Forelimb muscle (tissue), 1 donor: ENCODE data around the gene SGSM2. TPM values are rescaled to one million over a fixed set of nuclear protein-coding genes. Genes with fewer than 3 reads are reported as not detected.
A peak's percentile ranks its signal among the peaks of the same experiment; 100 is the strongest.

ENCODE experiments used
- DNase-seq: peaks from one replicate; pipeline ENCODE4 v3.0.0-alpha.2; 2013; ENCODE audit warnings: low read depth
- polyA plus RNA-seq: library from polyadenylated mRNA; unstranded; fragments of 120-200 nt; gene quantifications from one replicate; pipeline ENCODE4 v1.2.1, GENCODE V29; 2013; ENCODE audit not compliant: insufficient read length

The SGSM2 gene
- polyA plus RNA-seq, 1 donor = 42.4 TPM

DNA sequence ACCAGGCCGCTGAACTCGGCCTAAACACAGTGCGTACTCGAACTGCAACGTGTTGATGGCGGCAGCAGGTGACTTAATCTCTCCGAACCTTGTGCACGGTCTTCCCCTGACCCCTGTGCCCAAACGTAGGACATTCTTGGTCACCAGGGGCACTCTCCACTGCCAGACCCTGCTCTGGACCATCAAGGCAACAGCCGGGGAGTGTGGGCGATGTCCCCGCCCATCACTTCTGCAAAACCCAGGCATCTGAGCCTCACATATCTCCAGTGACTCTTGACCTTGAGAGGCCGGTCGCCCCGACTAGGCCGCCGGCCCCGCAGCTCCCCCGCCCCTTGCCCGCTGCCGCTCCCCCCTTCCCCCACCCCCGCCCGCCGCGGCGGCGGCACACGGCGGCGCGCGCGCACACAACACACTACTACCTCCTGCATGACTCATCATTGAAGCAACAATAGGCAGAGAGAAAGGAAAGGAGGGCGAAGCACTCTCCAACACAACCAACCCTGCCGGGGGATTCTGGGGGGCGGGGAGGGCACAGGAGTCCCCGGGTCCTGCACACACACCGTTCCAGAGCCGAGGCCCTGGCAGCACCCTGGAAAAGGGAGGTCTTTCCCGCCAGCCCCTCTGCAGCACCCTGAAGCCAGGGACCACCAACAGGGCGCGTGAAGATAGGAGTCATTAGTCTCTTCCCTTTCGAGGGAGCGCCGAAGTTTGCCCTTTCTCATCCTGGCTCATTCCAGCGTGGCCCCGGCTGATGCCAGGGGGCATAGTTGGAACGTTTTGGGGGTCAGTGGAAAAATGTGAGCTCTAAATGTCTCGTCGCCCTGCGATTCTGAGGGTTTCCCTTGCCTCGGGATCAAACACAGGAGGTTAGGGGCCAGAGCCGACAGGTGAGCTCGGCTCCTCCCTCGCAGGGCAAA is 61.6 kb downstream of the SGSM2 start:
- DNase-seq = no peak

DNA sequence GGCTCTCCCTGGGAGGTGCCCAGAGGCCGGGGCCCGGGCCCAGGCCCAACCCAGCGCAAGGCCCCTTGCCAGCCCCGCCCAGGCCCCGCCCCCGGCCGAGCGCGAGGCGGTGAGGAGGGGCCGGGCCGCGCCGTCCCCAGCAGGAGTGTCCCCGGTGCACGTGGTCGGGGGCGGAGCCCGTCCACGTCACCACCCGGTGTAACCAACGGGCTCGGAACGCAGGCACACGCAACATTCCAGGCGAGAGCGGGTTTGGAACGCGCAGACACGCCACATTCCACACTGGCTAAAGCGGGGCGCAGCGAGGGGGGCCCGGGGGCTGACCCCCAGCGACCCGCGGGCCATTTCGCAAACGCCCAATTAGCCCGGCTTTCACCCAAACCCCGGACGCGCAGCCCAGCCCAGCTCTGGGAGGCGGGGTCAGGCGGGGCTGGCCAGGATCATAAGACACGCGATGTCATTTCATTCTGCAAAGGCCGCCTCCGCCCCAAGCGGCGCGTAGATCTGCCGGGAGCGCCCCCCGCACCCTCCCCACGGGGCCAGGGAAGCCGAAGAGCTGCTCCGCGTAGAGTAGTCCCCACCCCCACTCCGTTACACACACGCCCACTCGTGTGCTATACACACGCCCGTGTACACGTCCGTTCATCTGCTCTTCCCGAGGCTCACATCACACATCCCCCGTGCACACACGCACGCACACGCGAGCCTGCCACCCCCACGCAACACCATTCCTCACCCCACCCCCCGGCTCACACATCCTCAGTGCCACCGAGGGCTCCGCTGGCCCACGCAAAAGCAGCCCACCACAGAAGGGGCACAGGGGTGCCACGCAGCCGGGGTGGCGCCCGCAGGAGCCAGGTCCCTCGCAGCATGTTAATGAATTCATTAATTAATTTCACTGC is 62.5 kb downstream of the SGSM2 start:
- peak; percentile 90 for DNase-seq

DNA sequence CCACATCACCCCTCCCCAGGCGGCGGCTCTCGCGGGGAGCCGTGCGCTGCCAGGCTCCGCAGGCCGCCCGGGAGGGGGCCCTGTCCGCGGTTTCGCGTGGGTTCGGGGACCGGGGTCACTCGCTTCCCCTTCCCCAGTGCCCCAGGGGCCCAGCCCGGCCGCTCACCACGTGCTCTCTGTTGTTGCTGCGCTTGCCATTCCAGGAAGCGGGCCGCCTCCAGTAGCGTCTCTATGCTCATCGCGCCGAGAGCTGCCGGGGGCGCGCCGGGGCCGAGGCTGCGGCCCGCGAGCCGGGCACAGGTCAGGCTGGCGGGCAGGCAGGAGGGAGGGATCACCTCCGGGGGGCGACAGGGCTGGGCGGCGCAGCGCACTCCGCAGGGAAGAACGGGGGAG is 63.2 kb downstream of the SGSM2 start:
- DNase-seq = no peak

DNA sequence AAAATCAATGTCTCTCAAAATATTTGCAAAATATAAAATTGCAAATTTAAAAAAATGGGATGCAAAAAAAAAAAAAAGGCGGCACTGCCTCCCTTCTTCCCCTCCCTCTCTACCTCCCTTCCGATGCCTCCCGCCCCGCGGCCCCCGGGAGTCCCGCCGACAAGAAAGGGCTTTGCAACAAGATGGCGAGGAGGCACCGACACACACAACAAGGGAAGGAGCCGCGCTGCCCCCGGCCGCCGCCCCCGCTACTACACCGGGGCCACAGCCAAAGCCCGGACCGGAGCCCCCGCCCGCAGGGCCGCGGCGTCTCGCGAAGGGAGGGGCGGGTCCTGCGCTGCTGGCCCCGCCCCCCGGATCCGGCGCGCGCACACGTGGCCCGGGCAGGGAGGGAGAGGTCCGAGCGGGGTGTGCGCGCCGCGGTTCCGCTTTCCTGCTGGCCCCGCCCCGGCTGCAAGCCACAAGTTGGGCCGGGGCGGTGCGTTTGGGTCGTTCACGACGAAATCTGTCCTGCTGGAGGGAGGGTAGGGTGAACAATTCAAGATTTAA is 63.6 kb downstream of the SGSM2 start, which contains the start of gene MNT:
TSS of gene MNT (minus strand) at position 184 of the 549 bp plus-strand sequence. CDS start 348 bp downstream, outside the sequence.
- DNase-seq = peak; percentile 84

DNA sequence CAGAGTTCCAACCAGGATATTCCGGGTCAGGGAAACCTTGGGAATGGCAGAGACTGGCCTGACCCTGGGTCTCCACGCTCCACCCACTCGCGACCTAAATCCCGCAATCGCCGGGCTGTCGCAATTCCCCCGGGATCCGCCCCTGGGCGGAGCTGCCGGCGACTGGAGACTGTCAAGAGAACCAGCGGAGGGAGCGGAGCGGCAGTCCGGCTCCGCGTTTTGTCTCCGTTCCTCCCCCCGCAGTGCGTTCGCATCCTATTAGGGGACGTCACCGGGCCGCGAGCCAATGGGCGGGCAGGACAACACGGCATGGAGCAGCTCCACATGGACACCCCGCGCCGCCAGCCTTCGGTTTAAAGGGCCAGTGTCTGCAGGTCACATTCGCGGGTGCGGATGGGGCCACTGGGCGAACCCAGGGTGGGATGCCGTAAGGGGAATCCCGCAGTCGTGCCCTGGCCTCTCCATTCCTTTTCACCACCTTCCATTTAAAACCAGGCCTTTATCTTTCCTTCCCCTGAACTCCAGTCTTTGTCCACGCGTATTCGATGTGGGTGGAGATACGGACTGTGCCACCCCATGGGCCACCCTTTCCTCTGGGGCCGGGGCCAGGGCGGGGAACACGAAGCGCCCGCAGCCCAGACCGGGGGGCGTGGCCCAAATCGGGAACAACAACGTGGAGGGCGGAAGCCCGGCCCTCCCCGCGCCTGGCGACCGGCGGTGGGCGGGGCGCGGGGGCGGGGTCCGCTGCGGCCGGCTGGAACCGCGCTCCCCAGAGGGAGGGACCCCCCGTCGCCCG is 64.3 kb downstream of the SGSM2 start:
- DNase-seq = peak; percentile 96

DNA sequence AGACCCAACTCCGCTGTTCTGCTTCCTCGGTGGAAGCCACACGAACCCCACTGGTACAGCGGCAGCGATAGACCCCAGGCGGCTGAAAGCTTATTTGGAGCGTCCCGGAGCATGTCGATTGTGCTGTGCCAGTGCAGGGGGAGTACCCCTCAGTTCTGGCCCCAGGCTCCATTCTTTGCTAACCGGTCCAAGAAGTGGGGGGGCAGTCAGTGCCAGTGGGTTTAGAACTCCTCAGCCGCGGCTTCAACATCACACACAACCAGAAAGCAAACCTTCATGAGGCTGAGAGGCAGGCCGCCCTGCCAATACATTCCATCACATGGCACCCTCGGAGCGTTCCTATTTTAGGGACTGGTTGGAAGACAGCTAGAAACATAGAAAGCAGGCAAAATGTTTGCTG is 65.2 kb downstream of the SGSM2 start:
- no peak for DNase-seq

DNA sequence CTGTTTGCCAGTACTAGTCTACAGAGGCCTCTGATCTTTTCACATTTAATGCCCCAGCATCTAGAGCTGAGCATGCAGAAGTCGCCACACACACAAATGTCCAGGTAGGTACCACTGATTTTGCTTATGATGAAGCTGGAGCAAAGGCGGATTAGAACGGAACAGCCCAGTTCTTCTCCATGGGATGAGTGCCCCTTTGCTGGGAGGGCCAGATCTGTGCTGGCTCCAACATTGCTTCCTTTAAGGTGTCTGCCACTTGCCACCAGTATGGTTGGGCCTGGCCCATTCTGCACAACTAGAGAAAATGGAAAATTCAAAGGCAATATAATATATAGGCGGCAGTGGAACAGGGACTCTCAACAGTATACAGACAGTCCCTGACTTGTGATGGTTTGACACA is 65.7 kb downstream of the SGSM2 start:
- no peak for DNase-seq

DNA sequence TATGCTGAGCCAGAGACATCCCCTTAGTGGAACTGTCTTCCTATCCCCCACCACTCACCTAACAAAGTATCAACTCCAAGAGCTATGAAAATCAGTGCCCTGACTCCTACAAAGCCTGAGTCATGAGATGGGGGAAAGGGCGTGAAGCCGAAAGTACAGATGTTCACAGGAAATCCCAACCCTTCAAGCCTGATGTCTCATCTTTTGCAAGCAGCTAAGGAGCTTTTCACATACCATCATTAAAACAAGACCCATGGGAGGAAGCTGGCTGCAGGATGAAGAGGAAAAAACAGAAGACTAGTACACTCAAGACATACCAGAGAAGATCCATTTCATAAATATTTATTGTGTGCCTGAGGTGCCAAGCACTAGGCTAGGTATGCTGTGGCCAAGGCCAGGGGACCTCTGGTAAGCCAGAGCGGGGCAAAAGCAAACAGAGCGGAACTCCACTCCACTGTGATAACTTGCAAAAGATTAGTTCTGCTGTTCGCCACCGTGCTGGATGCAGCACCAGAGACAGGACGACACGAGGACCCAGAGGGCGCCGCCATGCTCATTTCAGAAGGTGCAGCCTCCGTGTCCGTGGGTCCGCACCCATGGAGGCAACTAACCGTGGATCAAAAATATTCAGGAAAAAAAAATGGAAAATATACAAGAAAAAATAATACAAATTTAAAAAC is 68.1 kb downstream of the SGSM2 start:
- DNase-seq = no peak

DNA sequence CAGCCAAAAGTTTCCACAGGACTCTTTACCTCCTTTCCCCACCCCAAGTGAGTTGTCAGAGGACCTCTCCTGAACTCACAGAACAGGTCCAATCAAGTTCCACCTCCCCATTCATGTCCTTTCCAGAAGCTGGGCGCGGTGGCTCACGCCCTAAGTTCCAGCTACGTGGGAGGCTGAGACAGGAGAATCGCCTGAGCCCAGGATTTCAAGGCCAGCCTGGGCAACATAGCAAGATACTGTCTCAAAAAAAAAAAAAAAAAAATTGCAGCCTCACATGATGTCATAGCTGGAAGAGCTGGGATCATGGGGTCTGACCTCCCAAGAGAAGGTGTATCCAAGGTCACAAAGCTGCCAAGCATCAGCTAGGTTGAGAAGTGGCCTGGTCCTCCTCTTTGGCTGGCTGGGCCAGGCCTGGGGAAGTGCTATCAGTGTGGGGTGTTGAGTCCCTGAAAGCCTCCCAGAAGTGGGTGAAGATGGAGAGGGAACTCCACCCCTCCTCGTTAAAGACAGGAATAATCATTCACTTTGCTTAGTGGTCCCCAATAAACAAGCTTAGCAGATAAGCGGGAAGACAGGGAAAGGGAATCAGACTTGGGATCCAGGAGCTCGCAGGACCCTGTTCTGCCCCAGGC is 69.1 kb downstream of the SGSM2 start:
- DNase-seq = no peak

DNA sequence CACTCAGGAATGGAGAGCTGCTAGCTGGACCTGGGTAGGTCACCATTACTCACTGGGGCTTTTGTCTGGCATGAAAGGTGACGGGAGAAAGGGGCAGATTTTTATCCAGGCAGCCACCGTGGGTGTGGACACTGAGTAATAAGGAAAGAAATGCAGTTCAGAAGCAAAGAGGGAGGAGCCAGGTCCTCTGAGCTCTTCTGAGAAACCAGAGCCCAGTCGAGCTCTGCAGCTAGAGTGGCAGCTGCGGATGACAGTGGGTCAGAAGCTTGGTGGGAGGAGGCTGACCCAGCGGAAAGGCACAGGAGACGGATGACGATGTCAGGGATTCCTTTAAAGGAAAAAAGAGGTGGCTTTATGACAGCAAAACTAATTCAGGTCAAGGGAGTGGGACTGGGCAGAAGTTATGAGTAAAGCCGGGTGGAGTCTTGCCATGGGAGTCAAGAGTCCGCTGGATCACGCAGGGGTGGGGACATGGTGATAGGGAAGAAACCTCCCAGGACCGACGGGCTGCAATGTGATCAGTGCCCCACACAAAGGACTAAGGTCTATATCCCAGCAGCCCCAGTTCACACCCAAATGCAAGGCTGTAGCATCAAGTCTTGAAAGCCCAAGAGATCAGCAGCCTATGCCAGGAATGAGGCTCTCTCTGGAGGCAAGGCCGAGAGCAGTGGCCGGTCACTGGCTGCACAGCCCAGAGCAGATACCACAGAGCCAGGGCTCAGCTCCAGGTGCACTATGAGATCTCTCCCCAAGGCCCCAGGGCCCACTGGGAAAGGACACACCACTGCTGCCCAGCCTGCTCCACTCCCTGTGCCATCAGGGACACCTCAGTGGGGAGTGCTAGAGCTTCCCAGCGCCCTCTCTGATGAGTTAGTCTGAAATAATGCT is 69.8 kb downstream of the SGSM2 start:
- no peak for DNase-seq

DNA sequence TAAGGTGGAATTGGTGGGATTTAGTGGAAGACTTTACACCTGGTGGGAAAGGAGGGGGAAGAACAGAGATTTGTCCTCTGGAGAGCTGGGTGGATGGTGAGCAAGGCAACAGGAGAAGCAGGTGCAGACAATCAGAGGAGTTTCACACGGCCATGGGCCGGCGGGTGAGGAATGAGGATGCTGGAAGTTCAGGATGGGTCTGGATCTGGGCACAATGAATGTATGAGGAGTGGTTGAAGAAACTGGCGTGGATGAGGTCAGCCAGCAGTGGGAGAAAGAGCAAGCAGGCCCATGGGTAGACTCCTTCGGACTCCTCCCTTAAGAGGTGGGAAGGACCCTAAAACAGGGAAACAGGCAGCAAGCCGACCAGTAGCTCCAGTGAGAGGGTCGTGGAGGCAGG is 73.7 kb downstream of the SGSM2 start:
- no peak for DNase-seq

DNA sequence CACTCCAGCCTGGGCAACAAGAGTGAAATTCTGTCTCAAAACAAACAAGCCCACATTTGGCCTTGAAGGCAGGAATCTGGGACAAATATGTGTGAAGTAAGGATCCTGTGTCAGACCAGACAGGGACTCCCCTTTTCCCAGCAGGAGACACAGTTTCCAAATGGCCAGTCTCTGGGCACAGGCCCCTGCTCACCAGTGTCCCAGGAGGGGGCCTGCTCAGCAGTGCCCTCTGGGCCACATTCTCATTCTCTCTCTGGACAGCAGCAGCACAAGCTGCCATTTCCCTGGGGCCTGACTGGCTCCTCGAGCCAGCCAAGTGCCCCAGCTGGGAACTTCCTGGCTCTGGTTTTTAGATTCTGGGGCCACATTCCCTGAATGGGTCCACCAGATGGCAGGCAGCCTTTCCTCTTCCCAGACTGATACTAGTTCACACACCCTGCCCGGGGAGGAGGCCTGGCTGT is 75.3 kb downstream of the SGSM2 start:
- DNase-seq = no peak

DNA sequence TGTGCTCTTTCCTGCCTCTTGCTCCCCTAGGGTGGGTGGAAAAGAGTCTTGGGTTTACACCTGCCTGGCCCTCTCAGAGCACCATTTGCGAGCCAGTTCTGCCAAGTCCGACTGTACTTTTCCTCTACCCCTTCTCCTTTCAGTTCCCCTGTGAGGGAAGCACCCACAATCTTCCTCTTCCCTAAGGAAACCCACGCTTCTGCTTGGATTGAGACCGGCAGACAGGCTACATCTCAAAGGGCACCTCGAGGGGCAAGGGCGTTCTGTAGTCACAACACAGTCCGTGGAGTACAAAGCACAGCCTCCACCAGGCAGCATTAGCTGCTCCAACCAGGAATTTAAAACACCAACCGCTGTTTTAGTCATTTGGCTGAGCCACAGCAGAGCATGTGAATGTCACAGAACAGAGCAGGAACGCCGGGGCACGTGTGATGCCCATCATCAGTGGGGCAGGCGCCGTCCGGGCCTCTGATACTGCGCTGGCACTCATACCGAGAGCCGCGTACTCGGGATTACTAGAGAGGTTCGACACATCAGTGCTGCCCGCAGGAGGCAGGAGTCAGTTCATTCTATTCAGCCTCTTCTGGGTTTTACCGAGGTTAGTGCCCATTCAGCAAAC is 77.3 kb downstream of the SGSM2 start:
- no peak for DNase-seq

DNA sequence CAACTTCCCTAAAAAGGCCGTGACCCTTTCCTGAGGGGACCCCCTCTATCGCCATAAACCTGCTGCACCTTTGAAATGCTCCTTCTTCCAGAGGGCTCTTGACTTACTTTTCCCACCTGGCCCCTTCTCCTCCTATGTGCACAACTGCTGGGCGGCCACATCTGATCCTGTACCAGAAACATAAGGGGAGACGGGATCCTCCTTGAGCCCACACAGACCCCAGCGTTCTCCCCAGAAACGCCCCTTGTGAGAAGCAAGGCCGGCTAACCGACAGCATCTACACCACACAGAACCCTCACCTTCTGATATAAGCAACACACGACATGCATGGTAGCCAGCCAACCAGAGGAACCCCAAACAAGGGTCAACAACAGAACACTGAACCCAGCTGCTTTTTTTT is 77.8 kb downstream of the SGSM2 start:
- no peak for DNase-seq

DNA sequence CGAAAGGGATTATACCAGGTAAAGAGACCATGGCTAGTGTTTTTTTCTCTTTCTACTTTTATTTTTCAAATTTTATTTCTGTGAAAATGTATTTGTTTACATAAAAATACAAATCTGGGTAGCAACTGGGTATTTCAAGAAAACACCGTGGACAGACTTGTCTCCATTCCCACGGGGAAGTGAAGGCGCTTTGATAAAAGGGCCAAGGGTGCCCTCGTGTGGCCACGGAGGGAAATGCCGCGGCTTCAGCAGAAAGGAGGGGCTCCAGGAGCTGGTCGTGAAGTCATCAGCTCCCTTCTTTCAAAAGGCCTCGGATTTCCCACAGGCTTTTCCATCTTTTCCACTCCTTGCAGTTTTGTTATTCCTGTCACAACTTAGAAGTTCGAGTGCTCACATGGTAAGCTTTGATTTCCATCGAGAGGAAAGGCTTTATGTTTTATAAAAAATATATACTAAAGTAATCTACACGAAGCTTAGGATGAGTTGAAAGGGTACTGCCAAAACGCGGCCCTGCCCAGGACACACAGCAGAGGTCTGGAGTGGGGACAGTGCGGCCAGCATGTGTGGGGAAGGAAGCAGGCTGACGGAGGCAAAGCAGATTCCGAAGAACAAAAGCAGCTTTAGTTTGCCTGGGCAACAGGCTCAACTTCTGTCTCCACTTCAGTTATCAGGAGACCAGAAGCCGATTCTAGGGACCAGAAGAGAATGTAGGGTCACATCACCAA is 78.9 kb downstream of the SGSM2 start:
- DNase-seq = peak; percentile 64

DNA sequence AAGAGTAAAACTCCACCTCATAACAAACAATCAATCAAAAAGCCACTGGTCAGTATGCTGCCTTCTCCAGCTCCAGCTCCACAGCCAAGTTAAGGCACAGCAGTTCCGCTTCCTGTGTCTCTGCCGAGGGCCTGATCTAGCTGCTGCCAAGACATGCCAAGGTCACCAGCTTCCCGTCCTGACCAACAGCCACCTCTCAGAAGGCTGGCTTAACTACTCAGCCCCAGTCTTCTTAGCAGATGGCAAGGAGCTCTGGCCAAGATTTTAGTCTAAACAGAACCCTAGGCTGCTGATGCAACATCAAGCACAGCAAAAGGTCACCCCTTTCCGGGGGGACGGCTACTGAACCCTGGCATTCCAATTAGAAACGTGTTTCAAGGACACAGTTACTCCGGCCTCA is 81.3 kb downstream of the SGSM2 start:
- no peak for DNase-seq

DNA sequence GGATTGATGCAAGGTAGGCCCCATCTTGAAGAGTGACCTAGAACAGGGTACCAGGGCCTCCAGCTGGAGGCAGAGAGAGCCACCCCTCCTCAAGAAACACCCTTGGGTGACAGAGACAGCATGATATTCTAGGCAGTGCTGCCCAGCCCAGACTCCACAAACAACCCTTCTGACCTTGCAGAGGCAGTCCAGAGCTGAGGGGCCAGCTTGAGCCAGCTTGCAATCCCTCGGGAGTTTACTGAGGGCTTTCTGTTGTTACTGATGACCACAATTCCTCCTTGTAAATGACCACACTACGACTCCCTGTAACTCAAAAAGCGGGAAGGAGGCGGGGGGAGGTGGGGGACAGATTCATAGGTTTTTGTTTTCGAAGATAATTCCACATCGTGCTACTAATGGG is 82.2 kb downstream of the SGSM2 start:
- DNase-seq = no peak

DNA sequence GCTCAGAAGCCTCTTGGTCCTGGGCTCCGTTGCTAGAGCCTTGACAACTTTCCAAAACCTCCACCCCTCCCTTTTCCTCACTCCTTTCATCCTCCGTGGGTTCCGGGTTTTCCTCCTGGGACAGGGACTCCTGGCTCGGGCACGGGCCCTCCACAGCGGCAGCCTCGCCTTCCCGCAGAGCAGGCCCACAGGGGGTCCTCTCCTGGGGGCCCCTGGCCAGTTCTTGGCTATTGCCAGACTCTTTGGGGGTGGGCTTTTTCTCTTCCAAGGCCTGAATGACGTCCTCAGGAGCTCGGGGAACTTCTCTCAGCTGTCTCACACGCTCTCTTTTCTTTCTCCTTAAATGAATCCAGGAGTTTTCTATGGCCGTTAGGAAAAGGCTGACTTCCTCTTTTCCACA is 82.9 kb downstream of the SGSM2 start:
- no peak for DNase-seq
